Activated naive CD4-positive, alpha-beta T cell treated with anti-CD3 and anti-CD28 coated beads, Interleukin-2, amount 50 U/mL, for 24 hours (primary cell): ENCODE measurements around the gene KCNIP4.

Source experiments
- H3K27ac Mint-ChIP-seq: one replicate; pipeline ENCODE4 v1.8.0; 2021; ENCODE audit warnings: mild to moderate bottlenecking, mixed read lengths
- H3K27me3 Mint-ChIP-seq: one replicate; pipeline ENCODE4 v1.8.0; 2021; ENCODE audit warnings: mixed read lengths
- H3K36me3 Mint-ChIP-seq: one replicate; pipeline ENCODE4 v1.8.0; 2021; ENCODE audit warnings: mixed read lengths
- H3K4me1 Mint-ChIP-seq: one replicate; pipeline ENCODE4 v1.8.0; 2021; ENCODE audit warnings: mixed read lengths
- H3K4me3 Mint-ChIP-seq: one replicate; pipeline ENCODE4 v1.8.0; 2021; ENCODE audit warnings: mild to moderate bottlenecking, mixed read lengths
- H3K9me3 Mint-ChIP-seq: one replicate; pipeline ENCODE4 v1.8.0; 2021; ENCODE audit warnings: mixed read lengths

The KCNIP4 gene

GRCh38 chr4:20883231-20883630 lies 1065.3 kb downstream of the KCNIP4 start:
- Mint-ChIP-seq H3K27ac (no peak overlapping the region), H3K36me3 (no peaks in the 10 kb centered on the region), H3K27me3 (no peaks in the 10 kb centered on the region), H3K4me3 (no peak overlapping the region), H3K4me1 (no peaks in the 10 kb centered on the region), H3K9me3 (peaks cover 9% of the 10 kb centered on the region)

- no peak overlapping the region for H3K27ac Mint-ChIP-seq
- H3K9me3 Mint-ChIP-seq: peaks cover 9% of the 10 kb centered on the region
- H3K36me3 Mint-ChIP-seq: no peaks in the 10 kb centered on the region
- no peaks in the 10 kb centered on the region for H3K27me3 Mint-ChIP-seq
- H3K4me3 Mint-ChIP-seq: no peak overlapping the region
- H3K4me1 Mint-ChIP-seq: no peaks in the 10 kb centered on the region
These were observed 1066.1 kb downstream of the KCNIP4 start for GRCh38 chr4:20882500-20882899.

- Mint-ChIP-seq H3K4me3 (no peak overlapping the region), H3K27me3 (no peaks in the 10 kb centered on the region), H3K4me1 (no peaks in the 10 kb centered on the region), H3K27ac (no peak overlapping the region), H3K36me3 (no peaks in the 10 kb centered on the region), H3K9me3 (peaks cover 1% of the 10 kb centered on the region)
These were observed 1066.9 kb downstream of the KCNIP4 start for GRCh38 chr4:20881658-20882057.

- Mint-ChIP-seq H3K27me3 (no peaks in the 10 kb centered on the region), H3K27ac (no peak overlapping the region), H3K9me3 (no peaks in the 10 kb centered on the region), H3K36me3 (no peaks in the 10 kb centered on the region), H3K4me3 (no peak overlapping the region), H3K4me1 (no peaks in the 10 kb centered on the region)
These were observed 1069.8 kb downstream of the KCNIP4 start for GRCh38 chr4:20878806-20879205.

GRCh38 chr4:20870436-20870835 lies 1078.1 kb downstream of the KCNIP4 start:
- Mint-ChIP-seq H3K36me3 (no peaks in the 10 kb centered on the region), H3K9me3 (peaks cover 15% of the 10 kb centered on the region), H3K4me3 (no peak overlapping the region), H3K27me3 (no peaks in the 10 kb centered on the region), H3K27ac (no peak overlapping the region), H3K4me1 (peaks cover 14% of the 10 kb centered on the region)

GRCh38 chr4:20868108-20868507 lies 1080.5 kb downstream of the KCNIP4 start:
- H3K27me3 Mint-ChIP-seq: no peaks in the 10 kb centered on the region
- H3K9me3 Mint-ChIP-seq: peaks cover 9% of the 10 kb centered on the region

GRCh38 chr4:20860878-20861277 lies 1087.7 kb downstream of the KCNIP4 start:
- Mint-ChIP-seq H3K27ac (no peak overlapping the region), H3K4me3 (no peak overlapping the region), H3K4me1 (peaks cover 4% of the 10 kb centered on the region), H3K27me3 (no peaks in the 10 kb centered on the region), H3K36me3 (no peaks in the 10 kb centered on the region), H3K9me3 (peaks cover 10% of the 10 kb centered on the region)

More at GRCh38 chr4:20868108-20868507, 1080.5 kb downstream of the KCNIP4 start:
- H3K36me3 Mint-ChIP-seq: no peaks in the 10 kb centered on the region
- no peak overlapping the region for H3K27ac Mint-ChIP-seq
- H3K4me3 Mint-ChIP-seq: no peak overlapping the region
- H3K4me1 Mint-ChIP-seq: peaks cover 14% of the 10 kb centered on the region

- Mint-ChIP-seq H3K36me3 (no peaks in the 10 kb centered on the region), H3K9me3 (peaks cover 13% of the 10 kb centered on the region), H3K27me3 (no peaks in the 10 kb centered on the region), H3K4me1 (peaks cover 4% of the 10 kb centered on the region), H3K4me3 (no peak overlapping the region), H3K27ac (no peak overlapping the region)
These were observed 1089.3 kb downstream of the KCNIP4 start for GRCh38 chr4:20859097-20859781.

- H3K27me3 Mint-ChIP-seq: no peaks in the 10 kb centered on the region
- H3K9me3 Mint-ChIP-seq: peaks cover 6% of the 10 kb centered on the region
- no peak overlapping the region for H3K4me3 Mint-ChIP-seq
- no peak overlapping the region for H3K27ac Mint-ChIP-seq
- peaks cover 4% of the 10 kb centered on the region for H3K4me1 Mint-ChIP-seq
- peaks cover 2% of the 10 kb centered on the region for H3K36me3 Mint-ChIP-seq
These were observed 1091.5 kb downstream of the KCNIP4 start for GRCh38 chr4:20857081-20857480.

GRCh38 chr4:20847124-20847747 lies 1101.3 kb downstream of the KCNIP4 start:
- Mint-ChIP-seq H3K27me3 (no peaks in the 10 kb centered on the region), H3K4me1 (no peaks in the 10 kb centered on the region), H3K9me3 (peaks cover 10% of the 10 kb centered on the region), H3K27ac (no peak overlapping the region), H3K4me3 (no peak overlapping the region), H3K36me3 (peaks cover 2% of the 10 kb centered on the region)

- H3K36me3 Mint-ChIP-seq: no peaks in the 10 kb centered on the region
- H3K9me3 Mint-ChIP-seq: no peaks in the 10 kb centered on the region
- H3K27me3 Mint-ChIP-seq: no peaks in the 10 kb centered on the region
- no peaks in the 10 kb centered on the region for H3K4me1 Mint-ChIP-seq
- no peak overlapping the region for H3K27ac Mint-ChIP-seq
- H3K4me3 Mint-ChIP-seq: no peak overlapping the region
These were observed 1104.3 kb downstream of the KCNIP4 start for GRCh38 chr4:20844311-20844710.

- Mint-ChIP-seq H3K36me3 (no peaks in the 10 kb centered on the region), H3K27me3 (no peaks in the 10 kb centered on the region), H3K27ac (peak overlapping the region; percentile 48), H3K4me1 (no peaks in the 10 kb centered on the region), H3K9me3 (peaks cover 6% of the 10 kb centered on the region), H3K4me3 (no peak overlapping the region)
These were observed 1107.9 kb downstream of the KCNIP4 start for GRCh38 chr4:20840648-20841190.

- Mint-ChIP-seq H3K4me1 (no peaks in the 10 kb centered on the region), H3K4me3 (no peak overlapping the region), H3K36me3 (no peaks in the 10 kb centered on the region), H3K27ac (no peak overlapping the region), H3K9me3 (peaks cover 8% of the 10 kb centered on the region), H3K27me3 (no peaks in the 10 kb centered on the region)
These were observed 1108.6 kb downstream of the KCNIP4 start for GRCh38 chr4:20839957-20840356.

- Mint-ChIP-seq H3K27me3 (no peaks in the 10 kb centered on the region), H3K36me3 (no peaks in the 10 kb centered on the region), H3K27ac (no peak overlapping the region), H3K4me3 (no peak overlapping the region), H3K4me1 (no peaks in the 10 kb centered on the region), H3K9me3 (peaks cover 8% of the 10 kb centered on the region)
These were observed 1110.1 kb downstream of the KCNIP4 start for GRCh38 chr4:20838476-20838875.

GRCh38 chr4:20832826-20833225 lies 1115.7 kb downstream of the KCNIP4 start:
- H3K27ac Mint-ChIP-seq: no peak overlapping the region
- H3K4me1 Mint-ChIP-seq: no peaks in the 10 kb centered on the region
- peaks cover 8% of the 10 kb centered on the region for H3K9me3 Mint-ChIP-seq
- H3K4me3 Mint-ChIP-seq: no peak overlapping the region
- no peaks in the 10 kb centered on the region for H3K36me3 Mint-ChIP-seq
- no peaks in the 10 kb centered on the region for H3K27me3 Mint-ChIP-seq

GRCh38 chr4:20831746-20832145 lies 1116.8 kb downstream of the KCNIP4 start:
- Mint-ChIP-seq H3K27me3 (no peaks in the 10 kb centered on the region), H3K27ac (no peak overlapping the region), H3K36me3 (no peaks in the 10 kb centered on the region), H3K4me3 (no peak overlapping the region), H3K4me1 (no peaks in the 10 kb centered on the region), H3K9me3 (peaks cover 8% of the 10 kb centered on the region)
